Right atrium auricular region (tissue), 2 donors: ENCODE results near the gene ATP13A2. TPM values are rescaled to one million over a fixed set of nuclear protein-coding genes. Genes with fewer than 3 reads are reported as not detected.

ENCODE experiments used
- DNase-seq: peaks from one replicate; pipeline ENCODE4 v3.0.0-alpha.2; 2019; ENCODE audit warnings: low spot score
- H3K27ac ChIP-seq, 2 donors: fragments of 200-600 bp; sonication (generic); 1 replicate in 1 of 2; 2 replicates in 1 of 2; pipeline ENCODE4 v1.5.1; 2016 to 2019
- H3K27me3 ChIP-seq, 2 donors: fragments of 200-600 bp; sonication (generic); one replicate each; pipeline versions ENCODE4 v1.5.1 to v1.6.0; 2017 to 2019
- H3K36me3 ChIP-seq: fragments of 200-600 bp; sonication (generic); one replicate; pipeline ENCODE4 v1.5.1; 2016
- H3K4me1 ChIP-seq, 2 donors: fragments of 200-600 bp; sonication (generic); one replicate each; pipeline versions ENCODE4 v1.5.1 to v1.6.0; 2017 to 2019
- H3K4me3 ChIP-seq, 2 donors: fragments of 200-600 bp; sonication (generic); 1 replicate in 1 of 2; 2 replicates in 1 of 2; pipeline ENCODE4 v1.5.1; 2017 to 2019; ENCODE audit warnings: mild to moderate bottlenecking in 1 of 2, moderate library complexity in 1 of 2
- H3K9me3 ChIP-seq, 2 donors: fragments of 200-600 bp; sonication (generic); one replicate each; pipeline ENCODE4 v1.5.1; 2019
- CTCF ChIP-seq, 2 donors: fragments of 200-600 bp; sonication (generic); IDR thresholded peaks; one replicate each; pipeline ENCODE4 v1.5.1; 2019; ENCODE audit warnings: antibody characterized with exemption in 2 of 2
- total RNA-seq, 2 donors: library from RNA; depleted of rRNA; stranded (reverse); fragments of >200 nt; gene quantifications; one replicate each; pipeline ENCODE4 v1.1.0, GENCODE V29; 2016

The ATP13A2 gene
- total RNA-seq, 2 donors from 2014 or later = 13.6 to 24.2 TPM

- Histone ChIP-seq H3K27ac (peak overlapping the region; percentile 60 to 67), H3K36me3 (no peaks in the 10 kb centered on the region), H3K4me3 (peak overlapping the region; percentile 48 to 49), H3K9me3 (no peaks in the 10 kb centered on the region), H3K4me1 (peaks cover 0 to 30% of the 10 kb centered on the region in 2 donors), H3K27me3 (no peaks in the 10 kb centered on the region)
- DNase-seq = no peak
- TF ChIP-seq CTCF (IDR thresholded peaks at IDR 0.05) = no peak
These were observed 32.0 kb downstream of the ATP13A2 start for GRCh38 chr1:16979475-16980327.

- TF ChIP-seq CTCF (IDR thresholded peaks at IDR 0.05) = no peak
- H3K36me3 ChIP-seq = no peaks in the 10 kb centered on the region
- no peak for DNase-seq
- no peaks in the 10 kb centered on the region for H3K9me3 ChIP-seq
- peak overlapping the region; percentile 48 to 49 for H3K4me3 ChIP-seq
- no peaks in the 10 kb centered on the region for H3K27me3 ChIP-seq
- H3K27ac ChIP-seq = peak overlapping the region; percentile 60 to 67
- peaks cover 0 to 24% of the 10 kb centered on the region in 2 donors for H3K4me1 ChIP-seq
These were observed 32.9 kb downstream of the ATP13A2 start for GRCh38 chr1:16978567-16979474.

GRCh38 chr1:16978139-16978538 lies 33.6 kb downstream of the ATP13A2 start:
- H3K9me3 ChIP-seq = no peaks in the 10 kb centered on the region
- H3K27ac ChIP-seq = peak overlapping the region; percentile 60 to 67
- no peak for DNase-seq
- no peaks in the 10 kb centered on the region for H3K36me3 ChIP-seq
- peaks cover 0 to 24% of the 10 kb centered on the region in 2 donors for H3K4me1 ChIP-seq
- no peak for TF ChIP-seq CTCF (IDR thresholded peaks at IDR 0.05)
- no peak overlapping the region for H3K4me3 ChIP-seq
- no peaks in the 10 kb centered on the region for H3K27me3 ChIP-seq

GRCh38 chr1:16977377-16977776 lies 34.4 kb downstream of the ATP13A2 start:
- Histone ChIP-seq H3K9me3 (no peaks in the 10 kb centered on the region), H3K4me1 (peaks cover 0 to 24% of the 10 kb centered on the region in 2 donors), H3K27ac (no peak overlapping the region), H3K36me3 (no peaks in the 10 kb centered on the region), H3K27me3 (no peaks in the 10 kb centered on the region), H3K4me3 (no peak overlapping the region)
- DNase-seq = no peak
- no peak for TF ChIP-seq CTCF (IDR thresholded peaks at IDR 0.05)

- peaks cover 0 to 24% of the 10 kb centered on the region in 2 donors for H3K4me1 ChIP-seq
- H3K9me3 ChIP-seq = no peaks in the 10 kb centered on the region
- DNase-seq = no peak
- TF ChIP-seq CTCF (IDR thresholded peaks at IDR 0.05) = no peak
- no peaks in the 10 kb centered on the region for H3K36me3 ChIP-seq
- H3K4me3 ChIP-seq = no peak overlapping the region
- no peaks in the 10 kb centered on the region for H3K27me3 ChIP-seq
- no peak overlapping the region for H3K27ac ChIP-seq
These were observed 34.8 kb downstream of the ATP13A2 start for GRCh38 chr1:16976966-16977365.
